HEK293 (cell line): ENCODE results near the gene HJURP.

Experiments used
- CTCF ChIA-PET: fragments of 350-600 bp; formaldehyde crosslinking; extraction: SDS; loops from one replicate; lab custom pipeline; 2021; ENCODE audit warnings: antibody characterized with exemption; lab: Yijun Ruan, JAX
- POLR2A ChIA-PET: fragments of 300-600 bp; formaldehyde crosslinking; extraction: SDS; loops from one replicate; lab custom pipeline; 2020; ENCODE audit warnings: antibody characterized with exemption, inconsistent platforms; lab: Yijun Ruan, JAX
- H3K27ac ChIP-seq: fragments of 200-500 bp; sonication (Bioruptor generic); 2 replicates; pipeline ENCODE4 v1.5.1; 2014; ENCODE audit warnings: low read depth, low read length, control low read depth, inconsistent platforms; ENCODE audit errors: extremely low read depth
- H3K36me3 ChIP-seq, 2 experiments: fragments of 200-500 bp in 1 of 2; sonication (Bioruptor generic) in 1 of 2; 1 replicate in 1 of 2; 2 replicates in 1 of 2; pipeline ENCODE4 v1.5.1; 2014 to 2017; ENCODE audit warnings: inconsistent platforms in 2 of 2, low read length in 2 of 2; ENCODE audit not compliant: control insufficient read depth in 2 of 2, insufficient read depth in 1 of 2
- H3K4me1 ChIP-seq: fragments of 200-500 bp; sonication (Bioruptor generic); 2 replicates; pipeline ENCODE4 v1.5.1; 2014; ENCODE audit warnings: mild to moderate bottlenecking, low read length, inconsistent platforms; ENCODE audit not compliant: control insufficient read depth, insufficient read depth
- H3K4me3 ChIP-seq: 2 replicates; pipeline ENCODE4 v1.5.1; 2011; ENCODE audit warnings: low read depth, mild to moderate bottlenecking, control low read depth, low read length, moderate library complexity
- H3K9me3 ChIP-seq: fragments of 200-500 bp; sonication (Bioruptor generic); 2 replicates; pipeline ENCODE4 v1.5.1; 2014; ENCODE audit warnings: low read depth, low read length, inconsistent platforms; ENCODE audit not compliant: control insufficient read depth, insufficient read depth
- ATF2 ChIP-seq: fragments of 450-650 bp; formaldehyde crosslinking; IDR thresholded peaks from 2 replicates; pipeline ENCODE4 v1.5.1; 2016; ENCODE audit warnings: missing biosample characterization, missing genetic modification characterization, low read depth
- KLF10 ChIP-seq: fragments of 450-650 bp; IDR thresholded peaks from 2 replicates; pipeline ENCODE4 v1.5.1; 2018; ENCODE audit warnings: missing biosample characterization, mild to moderate bottlenecking, missing genetic modification characterization
- MEIS1 ChIP-seq: sonication (generic); formaldehyde crosslinking; IDR thresholded peaks from 2 replicates; pipeline ENCODE4 v1.8.1; 2022; ENCODE audit warnings: missing genetic modification reagents, mild to moderate bottlenecking, borderline replicate concordance
- PBX3 ChIP-seq: sonication (generic); formaldehyde crosslinking; IDR thresholded peaks from 2 replicates; pipeline ENCODE4 v1.8.1; 2022; ENCODE audit warnings: mild to moderate bottlenecking, moderate library complexity, missing genetic modification reagents
- RBAK ChIP-seq: fragments of 450-650 bp; formaldehyde crosslinking; IDR thresholded peaks from 2 replicates; pipeline ENCODE4 v1.5.1; 2016; ENCODE audit warnings: missing biosample characterization, missing genetic modification characterization
- TRIM28 ChIP-seq: IDR thresholded peaks from 2 replicates; pipeline ENCODE4 v1.6.1; 2011; ENCODE audit warnings: low read length, control low read depth, borderline replicate concordance
- ZBTB26 ChIP-seq: fragments of 450-650 bp; formaldehyde crosslinking; optimal IDR thresholded peaks from 2 replicates; pipeline ENCODE3; 2016; ENCODE audit warnings: missing biosample characterization, mild to moderate bottlenecking, missing genetic modification characterization
- ZNF138 ChIP-seq: fragments of 450-650 bp; formaldehyde crosslinking; IDR thresholded peaks from 2 replicates; pipeline ENCODE4 v1.5.1; 2016; ENCODE audit warnings: missing biosample characterization, missing genetic modification characterization, borderline replicate concordance
- ZNF184 ChIP-seq: fragments of 450-650 bp; IDR thresholded peaks from 2 replicates; pipeline ENCODE4 v1.5.1; 2018; ENCODE audit warnings: missing biosample characterization, mild to moderate bottlenecking, missing genetic modification characterization
- ZNF2 ChIP-seq: fragments of 450-650 bp; formaldehyde crosslinking; IDR thresholded peaks from 2 replicates; pipeline ENCODE4 v1.5.1; 2016; ENCODE audit warnings: missing biosample characterization, missing genetic modification characterization
- ZNF280D ChIP-seq: fragments of 450-650 bp; formaldehyde crosslinking; IDR thresholded peaks from 2 replicates; pipeline ENCODE4 v1.5.1; 2016; ENCODE audit warnings: missing biosample characterization, missing genetic modification characterization
- ZNF433 ChIP-seq: fragments of 450-650 bp; formaldehyde crosslinking; IDR thresholded peaks from 2 replicates; pipeline ENCODE4 v1.5.1; 2016; ENCODE audit warnings: missing biosample characterization, missing genetic modification characterization, low read depth
- ZNF518A ChIP-seq: fragments of 450-650 bp; formaldehyde crosslinking; conservative IDR thresholded peaks from 2 replicates; pipeline ENCODE4 v1.5.1; 2016; ENCODE audit warnings: low read depth, missing biosample characterization, missing genetic modification characterization
- ZNF521 ChIP-seq: fragments of 450-650 bp; formaldehyde crosslinking; IDR thresholded peaks from 2 replicates; pipeline ENCODE4 v1.5.1; 2017; ENCODE audit warnings: missing biosample characterization, mild to moderate bottlenecking, missing genetic modification characterization
- ZNF548 ChIP-seq: fragments of 450-650 bp; formaldehyde crosslinking; IDR thresholded peaks from 2 replicates; pipeline ENCODE4 v1.5.1; 2016; ENCODE audit warnings: missing biosample characterization, missing genetic modification characterization
- ZNF560 ChIP-seq: fragments of 450-650 bp; formaldehyde crosslinking; IDR thresholded peaks from 2 replicates; pipeline ENCODE4 v1.5.1; 2017; ENCODE audit warnings: missing biosample characterization, missing genetic modification characterization, borderline replicate concordance
- ZNF629 ChIP-seq: fragments of 450-650 bp; formaldehyde crosslinking; IDR thresholded peaks from 2 replicates; pipeline ENCODE4 v1.5.1; 2017; ENCODE audit warnings: missing biosample characterization, missing genetic modification characterization
- ZNF654 ChIP-seq: fragments of 450-650 bp; formaldehyde crosslinking; IDR thresholded peaks from 2 replicates; pipeline ENCODE4 v1.5.1; 2016; ENCODE audit warnings: low read depth, missing biosample characterization, missing genetic modification characterization
- ZNF664 ChIP-seq: fragments of 450-650 bp; formaldehyde crosslinking; IDR thresholded peaks from 2 replicates; pipeline ENCODE4 v1.5.1; 2016; ENCODE audit warnings: missing biosample characterization, missing genetic modification characterization

The HJURP gene

GRCh38 chr2:233814056-233814835 lies 40.1 kb downstream of the HJURP start:
- H3K4me3 ChIP-seq: no peak overlapping the region
- no peak overlapping the region for H3K27ac ChIP-seq
- H3K9me3 ChIP-seq: no peaks in the 10 kb centered on the region
- no peaks in the 10 kb centered on the region for H3K36me3 ChIP-seq
- peaks cover 5% of the 10 kb centered on the region; the same call in 1 of the 2 replicates for H3K4me1 ChIP-seq
- no peak for TF ChIP-seq PBX3 (CRISPR knock-in tag)
- no peak for TF ChIP-seq ZNF560
- TF ChIP-seq KLF10: no peak
- TF ChIP-seq ZNF548 (tag by site-specific recombination): no peak
- TF ChIP-seq ZNF521 (tag by site-specific recombination): no peak
- no peak for TF ChIP-seq ZNF280D
- TF ChIP-seq ZNF2 (tag by site-specific recombination): no peak
- TF ChIP-seq, all 188 proteins: peak for 0
- POLR2A ChIA-PET: no interaction called here
- CTCF ChIA-PET: no interaction called here

GRCh38 chr2:233813236-233814055 lies 40.9 kb downstream of the HJURP start:
- H3K9me3 ChIP-seq: no peaks in the 10 kb centered on the region
- no peak overlapping the region for H3K4me3 ChIP-seq
- H3K4me1 ChIP-seq: peaks cover 5% of the 10 kb centered on the region; the same call in 1 of the 2 replicates
- H3K27ac ChIP-seq: no peak overlapping the region
- H3K36me3 ChIP-seq: no peaks in the 10 kb centered on the region
- CTCF ChIA-PET: no interaction called here
- POLR2A ChIA-PET: no interaction called here
- TF ChIP-seq ZNF518A (tag by site-specific recombination) (no peak), ZBTB26 (tag by site-specific recombination) (no peak), TRIM28 (no peak), MEIS1 (no peak), ATF2 (no peak), ZNF138 (tag by site-specific recombination) (no peak), ZNF184 (tag by site-specific recombination) (no peak), KLF10 (no peak), RBAK (tag by site-specific recombination) (no peak), ZNF654 (tag by site-specific recombination) (no peak), ZNF629 (no peak), ZNF664 (no peak), ZNF433 (tag by site-specific recombination) (no peak)
